ENCODE results near the gene PPP1CA. TPM values are rescaled to one million over a fixed set of nuclear protein-coding genes. Genes with fewer than 3 reads are reported as not detected.
A peak's percentile ranks its signal among the peaks of the same experiment; 100 is the strongest.

The PPP1CA gene
- total and polyA plus RNA-seq, 12 donors, result 105 to 289 (median 151) TPM

DNA sequence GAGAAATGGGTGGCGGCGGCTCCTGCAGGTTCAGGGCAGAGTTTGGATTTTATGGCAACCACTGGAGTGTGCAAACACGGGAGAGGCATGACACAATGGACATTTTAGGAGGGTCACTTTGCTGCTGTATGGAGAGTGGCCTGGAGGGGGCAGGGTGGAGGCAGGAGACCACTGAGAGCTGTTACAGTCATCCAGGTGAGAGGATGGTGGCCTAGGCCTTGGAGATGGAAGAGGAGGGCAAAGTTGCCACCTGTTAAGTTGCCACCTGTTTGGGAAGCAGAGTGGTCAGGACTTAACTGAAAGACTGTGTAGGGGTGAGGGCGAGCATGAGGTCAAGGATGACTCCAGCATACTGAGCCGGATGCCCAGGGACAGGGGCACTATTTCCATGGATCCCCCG is 12.2 kb downstream of the PPP1CA start:
- Histone ChIP-seq H3K4me3 (no peak overlapping the region), H3K36me3 (replicated peaks in 1 of 2) (no peaks in the 10 kb centered on the region), H3K27me3 (no peaks in the 10 kb centered on the region), H3K27ac (no peak overlapping the region), H3K4me1 (replicated peaks in 1 of 2) (peaks cover 14 to 17% of the 10 kb centered on the region in 2 donors), H3K9me3 (replicated peaks in 1 of 3) (no peaks in the 10 kb centered on the region)
- DNase-seq, result peak in 2 of 7 donors; percentile 44 to 75
- WGBS, 4 donors, result 54 to 67% (median 63%) methylated on average over 6 of the region's 6 CpGs
- intact Hi-C loops (cut with DNase I), result no loop called here
- TF ChIP-seq POLR2A (IDR thresholded peaks at IDR 0.05), result no peak
- TF ChIP-seq, protein P1, sequence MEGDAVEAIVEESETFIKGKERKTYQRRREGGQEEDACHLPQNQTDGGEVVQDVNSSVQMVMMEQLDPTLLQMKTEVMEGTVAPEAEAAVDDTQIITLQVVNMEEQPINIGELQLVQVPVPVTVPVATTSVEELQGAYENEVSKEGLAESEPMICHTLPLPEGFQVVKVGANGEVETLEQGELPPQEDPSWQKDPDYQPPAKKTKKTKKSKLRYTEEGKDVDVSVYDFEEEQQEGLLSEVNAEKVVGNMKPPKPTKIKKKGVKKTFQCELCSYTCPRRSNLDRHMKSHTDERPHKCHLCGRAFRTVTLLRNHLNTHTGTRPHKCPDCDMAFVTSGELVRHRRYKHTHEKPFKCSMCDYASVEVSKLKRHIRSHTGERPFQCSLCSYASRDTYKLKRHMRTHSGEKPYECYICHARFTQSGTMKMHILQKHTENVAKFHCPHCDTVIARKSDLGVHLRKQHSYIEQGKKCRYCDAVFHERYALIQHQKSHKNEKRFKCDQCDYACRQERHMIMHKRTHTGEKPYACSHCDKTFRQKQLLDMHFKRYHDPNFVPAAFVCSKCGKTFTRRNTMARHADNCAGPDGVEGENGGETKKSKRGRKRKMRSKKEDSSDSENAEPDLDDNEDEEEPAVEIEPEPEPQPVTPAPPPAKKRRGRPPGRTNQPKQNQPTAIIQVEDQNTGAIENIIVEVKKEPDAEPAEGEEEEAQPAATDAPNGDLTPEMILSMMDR (IDR thresholded peaks at IDR 0.05), result peak in 5 of 6 experiments; percentile 12 to 47 (median 45)

GRCh38 chr11:67387518-67387917 is 14.1 kb downstream of the PPP1CA start:
- H3K9me3 ChIP-seq (replicated peaks in 1 of 3), result no peaks in the 10 kb centered on the region
- H3K4me1 ChIP-seq (replicated peaks in 1 of 2), result peaks cover 9 to 12% of the 10 kb centered on the region in 2 donors
- no peaks in the 10 kb centered on the region for H3K27me3 ChIP-seq
- DNase-seq, result no peak
- H3K4me3 ChIP-seq, result no peak overlapping the region
- TF ChIP-seq, protein P1 (IDR thresholded peaks at IDR 0.05), result no peak
- TF ChIP-seq POLR2A (IDR thresholded peaks at IDR 0.05), result no peak
- no peak overlapping the region for H3K27ac ChIP-seq
- WGBS, 4 donors, result 56 to 83% (median 59%) methylated on average over 1 to 6 of the region's 6 CpGs
- no peaks in the 10 kb centered on the region for H3K36me3 ChIP-seq (replicated peaks in 1 of 2)
- intact Hi-C loops (cut with DNase I), result no loop called here

DNA sequence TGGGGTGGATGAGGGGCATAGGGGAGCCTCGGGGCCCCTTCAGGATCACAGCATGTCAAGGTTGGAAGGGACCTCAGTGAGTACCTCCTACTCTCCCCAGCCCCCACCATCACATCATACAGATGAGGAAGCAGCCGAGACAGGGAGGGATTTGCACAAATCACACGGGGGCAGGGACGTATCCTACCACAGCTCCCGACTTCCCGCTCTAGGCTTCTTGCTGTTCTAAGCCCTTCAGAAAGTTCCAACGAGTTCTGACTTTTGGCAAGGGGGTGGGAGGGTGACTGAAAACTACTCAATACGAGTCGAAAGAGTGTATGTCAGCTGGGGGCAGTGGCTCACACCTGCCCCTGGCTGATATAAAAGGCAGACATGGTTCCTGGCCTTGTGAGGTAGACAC is 14.6 kb downstream of the PPP1CA start:
- no peak for DNase-seq
- Histone ChIP-seq H3K9me3 (replicated peaks in 1 of 3) (no peaks in the 10 kb centered on the region), H3K4me3 (no peak overlapping the region), H3K27ac (no peak overlapping the region), H3K4me1 (replicated peaks in 1 of 2) (peaks cover 7 to 9% of the 10 kb centered on the region in 2 donors), H3K27me3 (no peaks in the 10 kb centered on the region), H3K36me3 (replicated peaks in 1 of 2) (no peaks in the 10 kb centered on the region)
- TF ChIP-seq POLR2A (IDR thresholded peaks at IDR 0.05), result no peak
- TF ChIP-seq, protein P1 (IDR thresholded peaks at IDR 0.05), result no peak
- 18 to 30% (median 27%) methylated on average over 8 to 9 of the region's 9 CpGs for WGBS, 4 donors
- intact Hi-C loops (cut with DNase I), result no loop called here

DNA sequence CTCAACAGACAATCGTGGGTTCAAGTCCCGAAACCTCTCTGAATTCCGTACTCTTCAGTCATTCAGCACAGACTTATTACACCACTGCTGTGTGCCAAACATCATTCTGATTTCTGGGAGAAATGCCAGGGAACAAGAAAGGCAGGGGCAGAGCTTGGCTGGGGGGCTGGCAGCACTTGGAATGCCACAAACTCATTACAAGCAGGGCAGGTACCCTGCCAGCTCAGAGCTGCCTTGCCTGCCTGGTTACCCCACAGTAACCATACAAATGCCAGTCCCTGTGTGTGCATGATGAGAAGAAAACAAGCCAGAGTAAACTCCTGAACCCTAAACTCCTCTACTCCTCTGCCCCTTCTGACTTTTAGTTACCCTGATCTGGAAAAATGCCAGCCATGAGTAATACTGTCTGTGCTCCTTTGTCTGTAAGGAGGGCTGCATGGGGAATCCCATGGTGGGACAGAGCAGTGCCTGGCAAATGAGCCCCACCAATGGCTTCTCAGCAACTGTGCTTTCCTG is 16.7 kb downstream of the PPP1CA start:
- no peaks in the 10 kb centered on the region for H3K4me1 ChIP-seq (replicated peaks in 1 of 2)
- intact Hi-C loops (cut with DNase I), result loop anchor here in 1 of 2 donors (5.0 kb wide), 1 partner anchor 38 kb away; no protein-coding TSS in a partner anchor
- DNase-seq, result no peak
- no peaks in the 10 kb centered on the region for H3K9me3 ChIP-seq (replicated peaks in 1 of 3)
- H3K36me3 ChIP-seq (replicated peaks in 1 of 2), result no peaks in the 10 kb centered on the region
- TF ChIP-seq, protein P1 (IDR thresholded peaks at IDR 0.05), result no peak
- TF ChIP-seq POLR2A (IDR thresholded peaks at IDR 0.05), result no peak
- no peak overlapping the region for H3K4me3 ChIP-seq
- no peaks in the 10 kb centered on the region for H3K27me3 ChIP-seq
- 35 to 69% (median 67%) methylated on average over 2 to 3 of the region's 3 CpGs for WGBS, 4 donors
- no peak overlapping the region for H3K27ac ChIP-seq
